Stomach (tissue), 9 donors: Measurements from ENCODE around the gene CST3. TPM values are rescaled to one million over a fixed set of nuclear protein-coding genes. Genes with fewer than 3 reads are reported as not detected.

ENCODE experiments used
- DNase-seq, 2 donors: peaks; one replicate each; pipeline versions ENCODE4 v3.0.0 to v3.0.0-alpha.2; 2013 to 2019
- H3K27ac ChIP-seq, 5 donors: fragments of 200-600 bp in 4 of 5; sonication (generic) in 4 of 5; one replicate each; pipeline ENCODE4 v1.5.1; 2013 to 2019; ENCODE audit warnings: mild to moderate bottlenecking in 1 of 5, moderate library complexity in 1 of 5
- H3K27me3 ChIP-seq, 3 donors: fragments of 200-600 bp; sonication (generic); one replicate each; pipeline ENCODE4 v1.5.1; 2017 to 2019; ENCODE audit warnings: mixed run types in 1 of 3
- H3K36me3 ChIP-seq, 4 donors: fragments of 200-600 bp; sonication (generic); 1 replicate in 3 of 4; 2 replicates in 1 of 4; pipeline ENCODE4 v1.5.1; 2016 to 2019
- H3K4me1 ChIP-seq, 4 donors: fragments of 200-600 bp; sonication (generic); one replicate each; pipeline ENCODE4 v1.5.1; 2016 to 2019
- H3K4me3 ChIP-seq, 4 donors: fragments of 200-600 bp; sonication (generic) in 3 of 4; one replicate each; pipeline ENCODE4 v1.5.1; 2016 to 2019; ENCODE audit warnings: mild to moderate bottlenecking in 1 of 4
- H3K9me3 ChIP-seq, 4 donors: fragments of 200-600 bp; sonication (generic); one replicate each; pipeline ENCODE4 v1.5.1; 2016 to 2019
- CTCF ChIP-seq, 7 experiments: fragments of 450-650 bp in 4 of 7; fragments of 200-600 bp in 3 of 7; sonication (generic) in 3 of 7; IDR thresholded peaks; one replicate each; pipeline ENCODE4 v1.5.1; 2016 to 2019; ENCODE audit warnings: antibody characterized with exemption in 7 of 7, control low read depth in 2 of 7, mild to moderate bottlenecking in 1 of 7
- EP300 ChIP-seq: sonication (generic); formaldehyde crosslinking; IDR thresholded peaks from one replicate; pipeline ENCODE4 v1.6.1; 2017; ENCODE audit warnings: antibody characterized with exemption
- POLR2A ChIP-seq, 4 donors: fragments of 450-650 bp; IDR thresholded peaks; one replicate each; pipeline ENCODE4 v1.6.1; 2016; ENCODE audit warnings: antibody characterized with exemption in 4 of 4, control low read depth in 2 of 4, mild to moderate bottlenecking in 1 of 4, moderate library complexity in 1 of 4
- POLR2AphosphoS5 ChIP-seq, 3 donors: sonication (generic); formaldehyde crosslinking; IDR thresholded peaks; one replicate each; pipeline ENCODE4 v1.6.1; 2016; ENCODE audit warnings: antibody characterized with exemption in 3 of 3
- WGBS, 5 donors: extraction: QIAGEN DNeasy Blood & Tissue Kit in 3 of 5; methylation state at CpG; one replicate each; pipeline versions ENCODE4 v1.1.5 to v1.1.7; 2013 to 2018; 5-methylcytosine and 5-hydroxymethylcytosine counted together
- intact Hi-C: fragments of 100-400 bp; cut with DNase I; formaldehyde crosslinking; loops from one replicate; pipeline ENCODE4 v1.15.1; 2023; ENCODE audit warnings: low total_unique reads
- polyA plus RNA-seq, 3 donors: library from polyadenylated mRNA; stranded (reverse); fragments of 200-250 nt; gene quantifications; one replicate each; pipeline ENCODE4 v1.2.3, GENCODE V29; 2013
- total RNA-seq, 5 donors: library from RNA; depleted of rRNA; stranded (reverse); fragments of >200 nt; gene quantifications; one replicate each; pipeline versions ENCODE4 v1.1.0 to v1.2.3, GENCODE V29; 2014 to 2016
- donor health status: healthy with polysubstance abuse.
- donor health status: Bipolar disorder and iron deficiency.
- donor health status: healthy.

Gene CST3
- total and polyA plus RNA-seq, 8 donors: 231 to 2,024 (median 578) TPM

- 55 to 74% (median 69%) methylated on average over 2 of the region's 2 CpGs for WGBS, 5 donors
- peaks cover 0 to 16% (median 0%) of the 10 kb centered on the region in 4 donors for H3K4me1 ChIP-seq
- no peaks in the 10 kb centered on the region for H3K9me3 ChIP-seq
- intact Hi-C loops: no loop called here
- H3K36me3 ChIP-seq: no peaks in the 10 kb centered on the region
- H3K27ac ChIP-seq: no peak overlapping the region
- TF ChIP-seq EP300: no peak
- TF ChIP-seq POLR2AphosphoS5 (IDR thresholded peaks at IDR 0.05): no peak
- TF ChIP-seq POLR2A (IDR thresholded peaks at IDR 0.05): no peak
- TF ChIP-seq CTCF (IDR thresholded peaks at IDR 0.05): no peak
- no peaks in the 10 kb centered on the region for H3K27me3 ChIP-seq
- no peak overlapping the region for H3K4me3 ChIP-seq
- no peak for DNase-seq
Measured at GRCh38 chr20:23596579-23597250, 41.0 kb downstream of the CST3 start.

- Histone ChIP-seq H3K4me1 (peaks cover 0 to 10% (median 0%) of the 10 kb centered on the region in 4 donors), H3K27ac (no peak overlapping the region), H3K9me3 (no peaks in the 10 kb centered on the region), H3K4me3 (no peak overlapping the region), H3K36me3 (no peaks in the 10 kb centered on the region), H3K27me3 (no peaks in the 10 kb centered on the region)
- DNase-seq: no peak
- intact Hi-C loops: no loop called here
- TF ChIP-seq CTCF (IDR thresholded peaks at IDR 0.05) (no peak), EP300 (no peak), POLR2AphosphoS5 (IDR thresholded peaks at IDR 0.05) (no peak), POLR2A (IDR thresholded peaks at IDR 0.05) (no peak)
- 65 to 80% (median 74%) methylated on average over 1 of the region's 1 CpG for WGBS, 5 donors
Measured at GRCh38 chr20:23595941-23596340, 41.8 kb downstream of the CST3 start.

- Histone ChIP-seq H3K9me3 (no peaks in the 10 kb centered on the region), H3K27me3 (peaks cover 0 to 27% (median 0%) of the 10 kb centered on the region in 3 donors), H3K4me3 (no peak overlapping the region), H3K4me1 (no peaks in the 10 kb centered on the region), H3K27ac (no peak overlapping the region), H3K36me3 (no peaks in the 10 kb centered on the region)
- 82 to 91% (median 89%) methylated on average over 7 to 10 of the region's 10 CpGs for WGBS, 5 donors
- intact Hi-C loops: no loop called here
- TF ChIP-seq POLR2AphosphoS5 (IDR thresholded peaks at IDR 0.05) (no peak), POLR2A (IDR thresholded peaks at IDR 0.05) (no peak), EP300 (no peak), CTCF (IDR thresholded peaks at IDR 0.05) (no peak)
- DNase-seq: no peak
Measured at GRCh38 chr20:23588434-23589403, 49.0 kb downstream of the CST3 start.

GRCh38 chr20:23587631-23588030 is 50.1 kb downstream of the CST3 start:
- Histone ChIP-seq H3K36me3 (no peaks in the 10 kb centered on the region), H3K9me3 (no peaks in the 10 kb centered on the region), H3K4me1 (no peaks in the 10 kb centered on the region), H3K27ac (no peak overlapping the region), H3K4me3 (no peak overlapping the region), H3K27me3 (peaks cover 0 to 28% (median 0%) of the 10 kb centered on the region in 3 donors)
- intact Hi-C loops: no loop called here
- no peak for DNase-seq
- WGBS, 5 donors: 80 to 89% (median 85%) methylated on average over 7 of the region's 7 CpGs
- no peak for TF ChIP-seq EP300
- no peak for TF ChIP-seq CTCF (IDR thresholded peaks at IDR 0.05)
- TF ChIP-seq POLR2A (IDR thresholded peaks at IDR 0.05): no peak
- TF ChIP-seq POLR2AphosphoS5 (IDR thresholded peaks at IDR 0.05): no peak
